Cerebellar nuclear complex (tissue), 1 donor: ENCODE measurements around the gene PHYKPL.
A peak's percentile ranks its signal among the peaks of the same experiment; 100 is the strongest.

Experiments used
- DNase-seq, 2 experiments: peaks; one replicate each; lab custom pipeline; 2025; lab: John Stamatoyannopoulos, UW

The PHYKPL gene

DNA sequence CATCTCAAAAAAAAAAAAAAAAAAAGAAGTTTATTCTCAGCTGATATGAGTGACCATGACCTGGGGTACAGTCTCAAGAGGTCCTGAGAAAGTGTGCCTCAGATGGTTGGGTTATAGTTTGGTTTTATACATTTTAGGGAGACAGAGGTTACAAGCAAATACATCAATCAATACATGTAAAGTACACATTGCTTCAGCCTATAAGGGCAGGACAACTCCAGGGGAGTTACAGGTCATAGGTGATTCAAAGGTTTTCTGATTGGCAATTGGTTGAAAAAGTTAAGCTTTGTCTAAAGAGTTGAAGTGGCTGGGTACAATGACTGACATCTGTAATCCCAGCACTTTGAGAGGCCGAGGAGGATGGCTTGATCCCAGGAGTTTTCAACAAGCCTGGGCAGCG lies 43.2 kb downstream of the PHYKPL start:
- DNase-seq: no peak

DNA sequence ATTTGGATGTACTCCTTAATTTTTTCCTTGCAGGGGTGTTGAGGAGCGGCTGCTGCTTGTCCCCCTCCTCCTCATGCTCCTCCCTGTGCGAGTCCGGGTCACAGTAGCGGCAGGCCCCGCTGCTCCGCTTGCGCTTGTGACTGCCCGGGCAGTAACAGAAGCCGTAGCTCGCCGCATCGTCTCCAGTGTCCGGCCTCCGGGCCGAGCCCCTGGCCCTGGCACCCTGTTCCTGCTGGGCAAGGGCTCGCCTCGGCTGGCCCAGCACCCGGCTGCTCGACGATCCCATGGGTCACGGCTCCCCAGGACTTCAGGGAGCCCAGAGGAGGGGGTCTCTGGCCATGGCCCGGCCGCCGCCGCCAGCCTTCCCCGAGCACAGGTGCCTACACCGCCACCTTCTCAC lies 45.6 kb downstream of the PHYKPL start, which contains the start of gene GMCL2:
GMCL2 (minus strand) TSS at position 358 of the 400 bp plus-strand sequence; CDS start at position 286, 72 bp downstream.
- no peak for DNase-seq

DNA sequence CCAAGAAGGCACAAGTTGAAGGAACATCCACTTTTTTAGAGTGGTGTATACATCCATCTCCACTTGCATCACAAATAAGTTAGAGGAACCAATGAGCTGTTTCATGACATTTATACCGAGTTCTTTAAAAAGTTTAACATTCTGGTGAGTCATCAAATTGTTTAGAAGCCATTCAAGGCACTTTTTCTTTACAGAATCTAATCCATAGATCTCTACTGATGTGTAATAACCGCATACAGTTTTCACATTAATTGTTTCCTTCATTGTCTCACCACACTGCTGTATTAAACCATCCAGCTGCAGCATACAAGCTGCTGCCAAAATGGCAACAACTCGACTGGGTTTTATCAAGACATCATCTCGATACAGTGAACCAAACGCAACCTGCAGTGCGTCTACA lies 46.2 kb downstream of the PHYKPL start:
- no peak for DNase-seq

DNA sequence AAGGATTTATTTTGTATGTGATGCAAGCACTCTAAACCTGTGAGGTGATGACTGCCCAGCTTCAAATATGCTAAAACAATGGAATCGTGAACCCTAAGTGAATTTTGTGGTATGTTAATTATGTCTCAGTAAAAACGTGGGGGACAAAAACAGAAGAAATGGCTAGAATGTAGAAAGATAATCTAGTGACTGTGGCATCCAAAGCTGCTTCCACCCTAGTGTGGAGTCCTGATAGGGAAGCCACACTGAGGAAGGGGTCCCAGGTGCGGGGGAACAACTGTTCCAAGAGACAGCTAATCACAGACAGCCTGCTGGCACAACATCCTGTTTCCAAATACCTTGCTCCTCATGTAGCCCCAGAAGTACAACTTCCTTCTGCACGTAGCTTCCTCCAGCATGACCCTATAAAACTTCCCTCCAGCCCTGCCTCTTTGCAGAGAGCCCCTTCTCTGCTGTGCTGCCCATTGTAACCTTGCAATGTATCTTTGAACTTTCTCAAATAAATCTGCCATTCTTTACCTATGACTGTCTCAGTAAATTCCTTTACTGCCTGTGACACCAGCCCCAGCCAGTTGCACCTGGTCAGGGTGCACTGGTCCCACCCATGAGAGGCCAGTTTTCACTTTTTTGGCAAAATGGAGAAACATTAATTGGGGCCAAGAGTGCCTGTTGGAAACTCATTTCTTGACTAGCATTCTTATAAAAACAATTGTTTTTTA lies 50.3 kb downstream of the PHYKPL start:
- DNase-seq: no peak

DNA sequence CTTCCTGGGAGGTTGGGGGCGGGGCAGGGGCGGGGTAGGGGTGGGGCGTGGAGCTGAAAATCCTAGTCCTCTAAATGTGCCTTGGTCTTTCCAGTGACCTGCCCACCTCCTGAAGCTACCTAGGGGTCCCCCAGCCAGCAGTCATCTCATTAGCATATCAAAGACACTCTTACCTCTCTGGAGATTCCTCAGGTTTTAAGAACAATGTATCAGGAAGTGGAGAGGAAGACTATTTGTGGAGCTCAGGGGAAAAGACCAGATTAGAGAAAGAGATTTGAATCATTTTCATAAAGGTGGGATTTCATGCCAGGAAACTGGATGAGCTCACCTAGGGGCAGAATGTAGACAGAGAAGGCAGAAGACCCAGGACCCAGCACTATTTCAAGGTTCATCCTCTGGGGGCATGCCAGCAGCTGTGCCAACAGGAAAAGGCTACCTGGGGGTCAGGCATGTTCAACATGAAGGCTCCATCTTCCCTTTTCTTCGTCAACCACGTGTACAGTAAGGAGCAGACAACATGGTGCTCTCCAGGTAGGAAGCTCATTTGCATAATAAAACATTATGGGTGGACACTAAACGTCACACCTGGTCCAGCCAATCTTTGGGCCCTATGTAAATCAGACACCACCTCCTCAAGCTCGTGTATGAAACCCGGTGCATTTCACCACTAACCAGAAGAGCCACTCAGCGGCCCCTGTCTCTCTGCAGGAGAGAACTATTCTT lies 52.3 kb downstream of the PHYKPL start:
- DNase-seq: no peak

DNA sequence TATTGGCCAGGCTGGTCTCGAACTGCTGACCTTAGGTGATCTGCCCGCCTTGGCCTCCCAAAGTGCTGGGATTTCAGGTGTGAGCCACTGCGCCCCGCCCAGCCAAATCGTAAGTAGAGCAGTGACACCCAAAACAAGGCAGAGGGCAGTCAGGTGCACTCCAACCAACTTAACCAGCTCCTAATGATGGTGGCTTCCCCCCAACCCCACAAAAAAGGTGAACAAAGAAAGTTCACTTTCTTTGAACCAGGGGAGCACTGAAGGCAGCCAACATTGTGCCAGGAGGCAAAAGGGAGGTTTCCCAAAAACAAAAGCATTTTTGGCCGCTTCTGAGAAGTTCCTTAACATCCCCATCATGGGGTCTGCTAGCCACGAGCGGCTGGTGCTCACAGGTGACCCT lies 55.0 kb downstream of the PHYKPL start:
- DNase-seq: no peak

DNA sequence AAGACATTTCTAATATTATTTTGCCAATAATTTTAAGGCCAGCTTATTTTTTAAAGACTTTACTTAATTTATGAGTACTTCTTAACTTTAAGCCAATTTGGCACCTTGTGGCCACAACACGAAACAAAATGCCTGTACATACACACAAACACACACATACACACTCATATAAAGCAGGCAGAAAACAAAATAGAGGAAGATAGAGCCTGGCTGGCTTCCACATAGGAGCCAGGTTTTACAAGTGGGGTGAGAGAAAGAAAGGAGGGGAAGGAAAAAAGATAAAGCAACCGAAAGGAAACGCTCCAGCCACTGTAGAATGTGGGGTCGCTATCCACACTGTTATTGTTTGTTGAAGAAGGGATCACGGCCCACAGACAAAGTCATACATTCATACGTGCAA lies 55.8 kb downstream of the PHYKPL start:
- no peak for DNase-seq

DNA sequence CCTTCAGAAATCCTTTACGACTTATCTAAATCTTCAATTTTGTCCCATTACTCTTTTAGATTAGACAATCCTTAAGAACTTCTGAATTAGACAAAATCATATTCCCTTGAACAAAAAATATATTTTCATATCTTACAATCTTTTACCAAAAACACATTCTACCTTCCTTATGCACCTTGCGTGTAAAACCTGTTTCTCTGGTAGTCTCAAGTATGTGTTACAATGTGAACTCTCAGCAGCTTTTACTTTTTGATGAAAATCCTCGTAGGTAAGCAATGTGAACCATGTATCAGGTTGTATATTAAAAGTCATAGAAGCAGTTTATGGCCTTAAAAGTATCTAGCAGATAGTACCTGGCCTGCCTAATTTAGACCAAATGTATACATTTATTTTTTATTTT lies 58.1 kb downstream of the PHYKPL start:
- no peak for DNase-seq

DNA sequence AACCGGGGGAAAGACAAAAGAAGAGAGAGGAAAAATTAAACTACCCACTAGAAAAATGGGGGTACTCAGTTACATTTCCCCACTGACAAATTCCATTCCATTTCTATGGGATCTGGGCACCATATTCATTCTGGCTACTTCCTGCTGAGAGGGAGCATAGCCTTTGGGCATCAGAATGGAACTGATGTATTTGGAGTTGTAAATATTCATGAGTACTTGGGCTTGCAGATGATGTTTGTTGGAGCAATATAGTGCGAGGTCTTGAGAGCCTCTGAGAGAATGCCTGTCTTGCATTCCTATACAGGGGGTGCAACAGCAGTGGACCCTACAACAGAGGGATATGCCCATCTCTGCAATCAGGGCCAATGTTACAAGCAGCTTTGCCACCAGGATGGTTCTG lies 62.1 kb downstream of the PHYKPL start:
- no peak for DNase-seq

DNA sequence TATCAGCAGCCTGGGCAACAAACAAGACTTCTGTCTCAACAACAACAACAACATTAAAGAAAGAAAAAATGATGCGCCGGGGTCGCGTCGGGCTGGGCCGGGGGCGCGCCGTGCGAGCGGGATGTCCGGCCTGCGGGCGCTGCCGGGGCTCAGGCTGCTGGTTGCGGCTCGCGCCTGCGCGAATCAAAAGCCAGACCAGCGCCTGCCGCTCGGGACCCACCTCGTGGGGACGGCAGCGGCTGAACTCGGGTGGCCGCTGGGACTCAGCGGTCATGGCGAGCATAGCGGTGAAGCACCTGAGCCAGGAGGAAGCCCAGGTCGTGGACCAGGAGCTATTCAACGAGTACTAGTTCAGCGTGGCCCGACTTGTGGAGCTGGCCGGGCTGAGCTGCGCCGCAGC lies 67.0 kb downstream of the PHYKPL start:
- DNase-seq: no peak

DNA sequence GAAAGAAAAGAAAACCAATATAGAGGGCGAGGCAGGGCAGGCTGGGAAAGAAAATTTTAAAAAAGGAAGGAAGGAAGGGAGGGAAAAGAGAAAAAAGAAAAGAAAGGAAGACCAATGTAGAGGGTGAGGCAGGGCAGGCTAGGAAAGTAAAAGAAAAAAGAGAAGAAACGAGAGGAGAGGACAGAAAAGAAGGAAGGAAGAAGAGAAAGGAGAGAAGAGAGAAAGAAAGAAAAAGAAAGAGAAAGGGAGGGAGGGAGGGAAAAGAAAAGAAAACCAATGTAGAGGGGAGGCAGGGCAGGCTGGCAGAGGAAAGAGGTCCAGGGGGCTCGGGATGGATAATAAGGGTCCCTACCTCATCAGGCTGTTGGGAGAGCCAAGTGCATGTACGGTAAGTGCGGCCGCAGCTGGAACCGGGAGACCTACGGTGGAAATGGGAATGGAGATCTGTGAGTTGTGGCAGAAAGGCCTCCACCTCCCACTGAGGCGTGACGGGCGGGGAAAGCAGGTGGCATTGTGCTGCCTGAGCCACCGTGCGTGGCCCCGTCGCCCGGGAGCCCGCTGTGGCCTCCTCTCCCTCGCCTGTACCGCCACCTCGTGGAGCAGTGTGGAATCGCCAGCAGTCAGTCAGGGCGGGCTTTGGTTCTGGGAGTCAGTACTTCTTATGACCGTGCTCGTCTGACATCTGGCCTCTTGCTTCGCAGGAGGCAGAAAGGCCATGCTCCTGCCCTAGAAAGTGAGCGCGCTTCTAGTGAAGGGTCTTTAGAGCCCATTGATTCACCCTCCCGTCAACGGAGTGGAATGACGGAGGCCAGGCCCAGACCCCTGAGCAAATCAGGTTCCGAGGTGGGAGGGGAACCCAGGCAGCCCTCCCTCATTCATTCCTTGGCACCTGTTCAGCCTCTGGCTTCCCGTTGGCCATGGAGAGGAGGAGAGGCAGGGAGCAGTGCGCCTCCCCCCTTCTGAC lies 68.5 kb downstream of the PHYKPL start:
- DNase-seq: peak in 1 of 2 experiments; percentile 37

DNA sequence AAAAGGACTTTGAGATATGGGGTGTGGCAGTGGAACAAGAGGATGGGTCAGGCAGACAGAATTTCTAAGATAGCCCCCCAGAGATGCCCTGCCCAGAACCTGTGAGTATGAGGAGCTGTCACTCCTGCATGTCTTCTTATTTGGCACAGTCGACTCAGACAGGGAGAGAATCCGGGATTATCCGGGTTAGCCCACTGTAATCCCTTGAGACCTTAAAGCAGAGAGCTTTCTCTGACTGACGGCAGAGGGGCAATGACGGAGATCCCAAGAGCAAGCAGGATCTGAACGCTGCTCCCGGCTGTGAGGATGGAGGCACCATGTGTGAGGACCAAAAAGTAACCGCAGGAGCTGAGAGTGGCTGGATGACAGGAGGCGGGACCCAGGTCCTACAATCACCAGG lies 70.1 kb downstream of the PHYKPL start:
- DNase-seq: no peak

DNA sequence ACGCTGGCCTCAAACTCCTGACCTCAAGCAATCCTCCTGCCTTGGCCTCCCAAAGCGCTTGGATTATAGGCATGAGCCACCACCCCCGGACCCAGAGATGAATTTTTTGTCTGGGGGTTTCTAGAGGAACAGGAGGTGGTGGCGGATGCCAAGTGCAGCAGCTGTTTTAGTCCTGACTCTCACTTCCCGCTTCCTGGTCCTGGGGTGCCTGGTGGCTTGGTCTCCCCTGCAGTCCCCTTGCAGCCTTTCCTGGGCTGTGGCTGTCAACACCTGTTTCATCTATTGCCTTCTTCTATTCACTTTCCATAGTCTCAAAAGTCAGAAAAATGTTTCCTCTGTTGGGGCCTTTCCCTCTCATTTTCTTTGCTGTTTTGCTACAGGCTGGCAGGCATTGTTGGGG lies 72.4 kb downstream of the PHYKPL start:
- no peak for DNase-seq
